Lower leg skin (tissue), 4 donors: Measurements from ENCODE around the gene MAPKAPK2. TPM values are rescaled to one million over a fixed set of nuclear protein-coding genes. Genes with fewer than 3 reads are reported as not detected.

ENCODE experiments used
- DNase-seq, 2 donors: peaks; one replicate each; pipeline ENCODE4 v3.0.0-alpha.2; 2019; ENCODE audit warnings: low spot score in 2 of 2
- H3K4me3 ChIP-seq: fragments of 200-600 bp; sonication (generic); 2 replicates; pipeline ENCODE4 v1.5.1; 2017; ENCODE audit warnings: mild to moderate bottlenecking, low read depth; ENCODE audit not compliant: poor library complexity, severe bottlenecking
- CTCF ChIP-seq, 3 donors: fragments of 450-650 bp; IDR thresholded peaks; one replicate each; pipeline ENCODE4 v1.5.1; 2016; ENCODE audit warnings: antibody characterized with exemption in 3 of 3, mild to moderate bottlenecking in 3 of 3, moderate library complexity in 2 of 3
- POLR2A ChIP-seq, 2 donors: fragments of 450-650 bp; IDR thresholded peaks; one replicate each; pipeline ENCODE4 v1.6.1; 2016 to 2017; ENCODE audit warnings: antibody characterized with exemption in 2 of 2, mild to moderate bottlenecking in 1 of 2, moderate library complexity in 1 of 2
- WGBS, 2 donors: methylation state at CpG; one replicate each; pipeline ENCODE4 v1.1.5; 2018; 5-methylcytosine and 5-hydroxymethylcytosine counted together
- intact Hi-C: fragments of 100-400 bp; cut with DNase I; formaldehyde crosslinking; loops from one replicate; pipeline ENCODE4 v1.15.0; 2023; ENCODE audit warnings: low total_unique reads
- total RNA-seq, 4 donors: library from RNA; depleted of rRNA; stranded (reverse); fragments of >200 nt; gene quantifications; one replicate each; pipeline ENCODE4 v1.1.0, GENCODE V29; 2016

The MAPKAPK2 gene
- total RNA-seq, 4 donors from 2014 or later, result 40.0 to 62.4 (median 52.4) TPM

GRCh38 chr1:206727981-206728696, 43.4 kb downstream of the MAPKAPK2 start:
- 82 to 83% methylated on average over 8 of the region's 8 CpGs for WGBS, 2 donors
- intact Hi-C loops, result loop anchor here (10.0 kb wide), 1 partner anchor 187 kb away; no protein-coding TSS in a partner anchor
- TF ChIP-seq POLR2A (IDR thresholded peaks at IDR 0.05), result no peak
- no peak for TF ChIP-seq CTCF (IDR thresholded peaks at IDR 0.05)
- H3K4me3 ChIP-seq, result no peak overlapping the region
- DNase-seq, result no peak

GRCh38 chr1:206728697-206728987, 43.9 kb downstream of the MAPKAPK2 start:
- no peak for DNase-seq
- intact Hi-C loops, result loop anchor here (10.0 kb wide), 1 partner anchor 186 kb away; no protein-coding TSS in a partner anchor
- 73 to 95% methylated on average over 9 of the region's 9 CpGs for WGBS, 2 donors
- no peak for TF ChIP-seq POLR2A (IDR thresholded peaks at IDR 0.05)
- no peak overlapping the region for H3K4me3 ChIP-seq

GRCh38 chr1:206729050-206729449, 44.3 kb downstream of the MAPKAPK2 start:
- WGBS, 2 donors, result 91 to 96% methylated on average over 6 of the region's 6 CpGs
- no peak for DNase-seq
- intact Hi-C loops, result loop anchor here (10.0 kb wide), 1 partner anchor 186 kb away; no protein-coding TSS in a partner anchor
- no peak for TF ChIP-seq POLR2A (IDR thresholded peaks at IDR 0.05)
- TF ChIP-seq CTCF (IDR thresholded peaks at IDR 0.05), result no peak
- no peak overlapping the region for H3K4me3 ChIP-seq

GRCh38 chr1:206729507-206729906, 44.8 kb downstream of the MAPKAPK2 start:
- no peak for DNase-seq
- TF ChIP-seq CTCF (IDR thresholded peaks at IDR 0.05), result no peak
- no peak for TF ChIP-seq POLR2A (IDR thresholded peaks at IDR 0.05)
- H3K4me3 ChIP-seq, result no peak overlapping the region
- WGBS, 2 donors, result 95 to 96% methylated on average over 3 of the region's 3 CpGs
- intact Hi-C loops, result loop anchor here (10.0 kb wide), 1 partner anchor 185 kb away; no protein-coding TSS in a partner anchor

- intact Hi-C loops, result no loop called here
- no peak for DNase-seq
- 81 to 86% methylated on average over 11 of the region's 11 CpGs for WGBS, 2 donors
Observed at GRCh38 chr1:206732508-206732907, 47.8 kb downstream of the MAPKAPK2 start.

GRCh38 chr1:206732992-206733391, 48.3 kb downstream of the MAPKAPK2 start:
- 85 to 90% methylated on average over 11 of the region's 11 CpGs for WGBS, 2 donors
- DNase-seq, result no peak
- no peak for TF ChIP-seq CTCF (IDR thresholded peaks at IDR 0.05)
- no peak overlapping the region for H3K4me3 ChIP-seq
- intact Hi-C loops, result no loop called here

More at GRCh38 chr1:206732508-206732907, 47.8 kb downstream of the MAPKAPK2 start:
- no peak overlapping the region for H3K4me3 ChIP-seq
- no peak for TF ChIP-seq CTCF (IDR thresholded peaks at IDR 0.05)
- TF ChIP-seq POLR2A (IDR thresholded peaks at IDR 0.05), result no peak
